Inferior parietal cortex (tissue), 1 donor: ENCODE data around the gene CCL1.

Source experiments
- DNase-seq: peaks from one replicate; pipeline ENCODE4 v3.0.0-alpha.2; 2016; ENCODE audit errors: extremely low spot score

The CCL1 gene

DNA sequence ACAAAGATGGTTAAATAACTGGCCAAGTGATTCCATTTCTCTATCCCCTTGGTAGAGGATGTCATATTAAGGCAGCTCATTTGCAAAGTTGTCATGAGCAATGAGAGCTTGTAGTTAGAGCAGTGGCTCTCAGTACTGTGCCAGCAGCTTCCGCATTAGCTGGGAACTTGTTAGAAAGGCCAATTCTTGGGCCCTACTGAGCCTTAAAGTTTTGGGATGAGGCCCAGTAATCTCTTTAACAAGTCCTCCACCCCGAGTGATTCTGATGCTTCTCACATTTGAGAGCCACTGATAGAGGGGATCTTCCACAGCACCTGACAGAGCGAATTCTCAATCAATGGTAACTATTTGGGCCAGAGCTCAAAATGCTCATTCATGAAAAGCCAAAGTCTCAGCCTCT is 20.2 kb upstream of the CCL1 start:
- DNase-seq, result no peak

DNA sequence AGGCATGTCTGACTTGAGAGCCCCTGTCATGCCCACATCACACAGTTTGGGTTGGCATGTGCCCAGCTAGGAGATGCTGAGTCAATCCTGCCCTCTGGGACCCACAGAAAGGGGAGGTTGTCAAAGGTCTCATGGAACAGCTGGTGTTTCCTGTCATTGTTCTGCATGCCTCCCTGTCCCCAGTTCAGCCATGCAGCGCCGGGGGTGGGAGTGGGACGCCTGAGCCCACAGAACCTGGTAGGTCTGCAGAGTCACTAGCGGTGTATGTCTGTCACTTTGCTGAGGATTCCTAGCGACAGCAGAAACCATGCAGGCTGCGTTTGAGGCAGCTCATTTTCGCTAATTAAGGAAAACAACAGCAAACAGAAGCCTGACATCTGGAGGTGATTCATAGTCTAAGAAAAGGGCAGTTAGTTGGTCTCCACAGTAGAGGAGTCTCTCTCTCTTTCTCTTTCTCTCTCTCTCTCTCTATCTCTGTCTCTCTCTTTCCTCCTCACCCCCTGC is 19.6 kb upstream of the CCL1 start:
- DNase-seq, result no peak

DNA sequence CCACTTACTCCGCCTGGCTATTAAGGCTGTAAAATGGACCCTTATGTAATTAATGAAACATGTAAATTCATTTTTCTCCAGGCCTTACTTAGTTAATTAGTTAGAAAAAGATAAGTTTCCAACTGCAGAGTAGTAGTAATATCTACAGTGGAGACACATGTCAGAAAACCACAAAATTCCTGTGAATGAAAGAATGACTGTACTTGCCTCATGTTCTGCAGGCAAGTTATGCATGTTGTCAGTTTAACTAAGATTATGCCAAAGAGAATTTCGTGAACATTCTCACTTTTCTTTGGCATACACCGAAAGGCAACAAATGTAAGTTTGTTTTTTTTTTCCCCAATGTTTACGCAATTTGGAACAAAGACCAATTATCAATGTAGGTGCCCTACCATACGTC is 16.8 kb upstream of the CCL1 start:
- no peak for DNase-seq

DNA sequence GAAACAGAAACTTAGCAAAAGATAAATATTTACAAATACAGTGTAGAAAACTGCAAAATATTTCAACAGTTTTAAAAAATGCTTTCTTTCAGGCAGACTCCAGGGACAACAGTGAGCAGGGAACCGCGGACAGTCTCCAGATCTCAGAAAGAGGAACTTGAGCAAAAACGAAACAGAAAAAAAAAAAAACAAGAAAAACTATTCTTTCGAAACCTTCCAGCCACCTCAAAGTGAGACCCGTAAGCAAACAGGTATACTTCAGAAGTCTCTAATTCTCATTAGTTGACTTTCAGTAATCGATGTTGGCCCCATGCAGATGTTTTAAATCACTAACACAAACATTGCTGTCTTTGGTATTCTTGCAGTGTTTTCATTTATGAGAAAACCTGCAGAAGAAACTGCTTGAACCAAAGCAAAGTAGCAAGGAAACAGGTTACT is 15.7 kb upstream of the CCL1 start:
- DNase-seq, result no peak

DNA sequence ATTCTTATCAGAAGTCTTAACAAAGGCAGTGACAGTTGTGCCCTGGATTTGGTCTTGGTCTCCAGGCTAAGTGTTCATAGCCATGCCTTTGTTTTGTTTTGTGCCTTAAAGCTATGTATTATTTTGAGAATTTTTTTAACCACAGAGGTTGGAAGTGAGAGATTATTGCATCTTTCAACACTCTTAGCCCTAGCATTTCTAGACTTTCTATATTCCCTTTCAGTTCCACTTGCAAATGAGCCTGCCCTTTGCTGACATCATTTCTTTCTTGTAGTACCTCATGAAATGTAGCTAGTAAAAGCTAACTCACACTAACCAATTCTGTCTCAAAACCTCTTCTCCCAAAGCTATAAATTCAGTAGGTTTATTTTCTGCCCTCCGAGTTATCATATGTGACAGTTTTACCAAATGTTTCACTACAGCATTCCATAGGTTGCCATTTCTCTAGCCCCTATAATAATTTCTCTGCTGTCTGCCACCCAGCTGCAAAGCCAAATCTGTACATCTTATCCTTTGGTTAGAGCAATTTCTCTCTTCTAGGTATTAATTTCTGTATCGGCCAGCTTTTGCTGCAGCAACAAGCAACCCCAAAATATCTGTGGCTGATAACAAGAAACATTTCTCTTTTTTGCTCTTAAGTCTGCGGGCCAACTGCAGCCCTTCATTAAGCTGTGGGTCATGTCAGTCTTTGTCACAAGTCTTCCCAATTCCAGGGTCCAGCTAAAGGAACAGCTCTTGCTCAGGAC is 14.2 kb upstream of the CCL1 start:
- no peak for DNase-seq

DNA sequence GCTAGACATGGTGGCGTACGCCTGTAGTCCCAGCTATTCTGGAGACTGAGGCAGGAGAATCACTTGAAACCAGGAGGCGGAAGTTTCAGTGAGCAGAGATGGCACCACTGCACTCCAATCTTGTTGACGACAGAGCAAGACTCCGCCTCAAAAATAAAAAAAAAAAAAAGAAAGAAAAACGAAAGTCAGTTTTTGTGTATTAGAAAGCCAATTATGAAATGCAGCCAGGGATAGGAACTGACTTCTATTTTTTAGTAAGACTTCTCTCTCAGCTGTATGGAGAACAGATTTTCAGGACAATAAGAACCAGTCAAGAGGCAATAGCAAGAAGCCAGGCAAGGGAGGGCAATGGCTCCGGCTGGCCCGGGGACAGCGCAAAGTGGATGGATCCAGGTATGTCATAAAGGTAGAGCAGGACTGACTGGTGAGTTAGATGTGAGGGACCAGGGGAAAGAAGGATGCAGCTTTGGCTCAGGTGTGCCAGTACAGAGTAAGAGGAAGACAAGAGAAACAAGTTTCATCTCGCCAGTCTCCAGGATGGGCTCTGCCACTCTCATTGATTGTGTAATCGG is 12.5 kb upstream of the CCL1 start:
- DNase-seq, result no peak

DNA sequence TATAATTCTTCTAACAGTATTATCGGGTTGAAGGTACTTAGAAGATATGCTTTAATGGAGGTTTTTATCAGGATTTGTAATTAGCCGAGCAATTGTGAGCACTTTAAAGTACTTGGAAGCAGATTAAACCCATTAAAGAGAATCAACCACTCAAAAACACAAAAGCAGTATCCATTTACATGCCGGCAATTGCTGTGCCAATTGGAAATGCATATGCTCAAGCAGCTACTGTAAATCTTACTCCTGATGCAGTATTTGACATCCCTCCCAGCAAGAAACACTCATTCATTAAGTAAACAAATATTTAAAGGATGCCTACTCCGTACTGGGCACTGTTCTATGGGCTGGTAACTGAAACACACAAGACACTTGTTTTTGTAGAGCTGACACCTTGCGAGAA is 11.4 kb upstream of the CCL1 start:
- no peak for DNase-seq

DNA sequence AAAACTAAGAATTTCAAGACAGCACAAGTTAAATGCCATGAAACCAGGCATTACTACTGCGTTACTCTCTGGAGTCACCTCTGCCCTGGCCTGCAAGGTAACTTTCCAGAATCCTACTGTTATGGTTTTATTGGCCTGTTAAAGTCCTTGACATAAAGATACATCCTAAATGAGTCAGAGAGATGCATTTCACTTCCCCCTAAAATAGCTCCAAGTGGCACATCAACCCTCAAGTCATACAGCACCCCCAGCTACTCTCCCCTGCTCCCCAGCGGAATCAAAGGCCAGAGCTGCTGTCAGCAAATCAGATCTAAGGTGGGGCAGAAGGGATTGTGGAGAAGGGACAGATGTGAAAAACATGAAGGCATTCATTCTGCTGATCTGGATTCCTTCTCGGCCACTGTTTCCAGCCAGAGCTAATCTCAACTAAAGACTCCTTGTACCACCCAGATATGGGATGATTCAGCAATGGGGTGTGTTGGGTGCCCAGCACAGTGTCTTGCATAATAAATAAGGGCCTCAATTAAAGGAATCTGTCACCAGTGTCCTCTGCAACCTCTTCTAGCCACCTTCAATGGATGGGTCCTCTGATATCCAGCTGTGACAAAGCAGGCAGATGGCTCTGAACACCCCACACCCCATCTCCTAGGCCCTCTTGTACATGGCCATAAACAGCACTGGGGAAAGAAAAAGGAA is 8.5 kb upstream of the CCL1 start:
- DNase-seq, result no peak

DNA sequence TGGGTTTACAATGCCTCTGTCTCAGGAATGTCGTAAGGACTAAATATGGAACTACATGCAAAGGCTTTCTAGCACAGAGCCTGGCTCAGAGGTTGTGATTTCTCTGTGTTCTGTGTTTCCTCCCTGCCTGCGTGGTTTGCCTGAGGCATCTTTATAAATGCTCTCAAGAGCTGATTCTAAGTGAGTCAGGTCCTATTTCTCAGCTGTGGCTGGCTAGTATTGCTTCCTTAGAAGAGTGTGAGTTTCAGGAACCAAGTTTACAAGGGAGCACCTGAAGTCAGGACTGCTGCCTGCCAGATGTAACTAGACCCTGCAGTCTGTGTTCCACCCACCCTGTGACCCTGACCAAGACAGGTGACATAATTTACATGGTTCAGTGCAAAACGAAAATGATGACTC is 8.0 kb upstream of the CCL1 start:
- DNase-seq, result no peak

DNA sequence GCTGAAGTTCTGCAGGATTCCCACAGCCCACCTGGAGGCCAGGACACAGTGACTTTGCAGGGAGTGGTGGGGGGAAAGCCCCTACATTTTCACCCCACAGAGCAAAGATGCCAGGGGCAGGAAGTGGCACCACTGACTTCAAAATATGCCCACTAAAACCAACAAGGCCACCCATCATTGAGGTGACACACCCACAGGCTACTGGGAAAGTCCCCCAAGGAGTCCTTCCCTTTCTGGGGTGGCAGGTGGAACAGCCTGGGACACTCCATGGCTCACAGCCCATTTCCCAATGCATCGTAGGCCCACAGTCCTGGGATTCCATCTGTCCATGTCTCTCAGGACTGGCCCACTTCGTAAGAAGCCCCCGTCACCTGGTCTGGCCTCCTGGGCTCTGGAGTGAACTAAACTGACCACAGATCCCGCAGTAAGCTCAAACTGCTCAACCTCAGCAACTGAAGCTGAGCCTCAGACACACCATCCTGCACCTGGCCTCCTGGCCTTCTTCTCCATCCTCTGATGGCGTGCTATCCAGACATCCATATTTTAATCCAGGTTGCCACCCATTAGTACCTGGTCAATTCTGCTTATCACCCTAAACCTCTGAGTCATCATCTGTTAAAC is 7.5 kb upstream of the CCL1 start:
- DNase-seq, result no peak

DNA sequence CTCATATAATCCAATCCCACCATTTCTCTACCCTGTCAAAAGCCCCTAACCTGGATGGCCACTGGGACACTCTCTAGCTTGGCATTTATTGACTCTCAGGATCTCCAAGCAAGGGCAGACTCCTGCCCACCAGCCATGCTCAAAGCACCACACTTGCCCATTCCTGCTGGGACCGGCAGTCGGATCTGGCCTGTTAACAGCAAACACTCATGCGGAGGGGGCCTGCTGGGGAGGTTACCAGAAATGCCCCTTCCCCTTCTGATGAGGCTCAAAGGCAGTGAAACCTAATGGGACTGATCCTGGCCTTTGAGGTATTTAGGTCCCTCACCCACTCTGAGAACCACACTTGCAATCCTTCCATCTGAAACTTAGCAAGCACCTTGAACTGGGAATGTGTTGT is 6.5 kb upstream of the CCL1 start:
- no peak for DNase-seq

DNA sequence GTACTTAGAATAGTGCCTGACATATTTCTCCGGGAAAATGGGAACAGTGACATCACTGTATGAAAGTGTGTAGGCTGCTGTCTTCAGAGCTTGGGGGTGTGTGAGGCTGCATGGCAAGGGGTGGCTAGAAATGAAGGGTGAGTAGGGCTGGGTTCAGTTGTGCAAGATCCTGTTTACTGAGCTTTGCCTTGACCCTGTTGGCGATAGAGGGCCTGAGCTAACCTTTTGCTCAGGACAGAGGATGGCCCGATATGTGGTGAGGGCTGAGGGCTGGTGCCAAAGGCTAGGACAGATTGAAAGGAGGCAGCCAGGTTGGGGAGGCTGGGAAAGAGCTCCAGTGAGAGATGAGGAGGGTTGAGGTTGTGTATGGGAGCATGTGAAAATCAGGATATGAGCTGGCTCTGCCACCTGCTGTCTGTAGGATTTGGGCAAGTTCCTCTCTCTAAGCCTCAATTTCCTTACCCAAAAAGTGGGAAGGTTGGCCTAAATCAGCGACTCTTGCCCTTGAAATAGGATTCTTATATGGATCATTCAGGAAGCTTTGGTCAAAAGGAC is 6.0 kb upstream of the CCL1 start:
- no peak for DNase-seq

DNA sequence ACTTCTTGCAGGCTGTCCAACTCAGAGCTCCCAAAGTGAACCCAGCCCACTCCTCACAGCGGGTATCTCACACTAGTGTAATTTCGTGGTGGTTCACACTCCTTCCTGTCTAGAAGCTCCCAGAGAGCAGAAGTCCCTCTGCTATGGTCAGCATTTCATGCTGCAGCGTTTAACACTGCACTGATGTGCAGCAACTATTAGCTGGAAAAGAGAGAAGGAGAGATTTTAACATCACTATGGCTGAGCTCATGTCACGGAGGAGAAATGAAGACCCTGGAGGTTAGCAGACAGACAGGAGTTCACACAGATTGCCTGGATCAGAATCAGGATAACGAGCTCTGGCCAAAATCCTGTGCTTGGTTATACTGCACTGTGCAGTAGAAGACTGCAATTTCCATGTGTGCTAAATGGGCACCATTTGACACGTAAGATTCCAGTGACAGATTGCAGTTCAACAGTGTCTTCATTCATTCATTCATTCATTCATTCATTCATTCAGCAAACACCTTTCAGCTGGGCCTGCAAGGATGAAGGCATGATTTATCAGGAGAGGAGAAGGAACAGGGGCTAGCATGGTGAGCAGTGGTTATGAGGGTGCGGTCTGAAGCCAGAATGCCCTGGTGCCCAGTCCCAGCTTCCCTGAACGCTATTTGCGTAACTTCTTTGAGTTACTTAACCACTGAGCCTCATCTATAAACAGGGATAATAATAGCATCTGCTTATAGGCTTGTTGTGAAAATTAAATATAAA is 5.3 kb upstream of the CCL1 start:
- DNase-seq, result no peak

DNA sequence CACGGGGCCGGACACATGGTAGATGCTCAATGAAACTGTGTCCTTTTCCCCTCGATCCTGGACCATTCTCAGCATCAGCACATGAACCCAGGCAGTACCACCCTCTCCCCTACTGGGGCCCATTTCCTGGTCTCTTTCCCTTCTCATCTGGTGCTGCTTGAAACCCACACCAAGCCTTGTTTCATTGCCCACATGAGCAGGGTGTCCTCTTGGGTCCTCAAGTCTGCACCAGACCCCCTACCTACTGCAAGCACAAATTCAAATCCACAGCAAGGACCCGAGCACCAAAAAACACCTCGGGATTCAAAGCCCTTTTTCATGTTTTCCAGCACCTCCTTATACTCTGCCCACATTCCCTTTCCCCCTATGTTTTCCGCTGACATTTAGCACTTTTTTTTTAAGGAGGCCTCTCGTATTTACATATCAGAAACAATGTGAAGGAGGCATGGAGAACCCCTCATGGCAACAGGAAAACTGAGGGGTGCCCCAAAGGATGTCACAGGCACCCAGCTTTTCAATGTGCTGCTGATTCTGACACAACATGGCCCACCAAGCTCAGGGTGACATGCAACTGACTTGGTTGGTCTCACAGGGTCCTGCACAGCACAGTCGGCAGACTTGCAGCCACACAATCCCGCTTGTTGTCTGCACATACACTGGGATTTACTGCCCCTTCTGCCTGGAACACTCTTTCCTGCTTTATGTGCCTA is 4.6 kb upstream of the CCL1 start:
- DNase-seq, result no peak

DNA sequence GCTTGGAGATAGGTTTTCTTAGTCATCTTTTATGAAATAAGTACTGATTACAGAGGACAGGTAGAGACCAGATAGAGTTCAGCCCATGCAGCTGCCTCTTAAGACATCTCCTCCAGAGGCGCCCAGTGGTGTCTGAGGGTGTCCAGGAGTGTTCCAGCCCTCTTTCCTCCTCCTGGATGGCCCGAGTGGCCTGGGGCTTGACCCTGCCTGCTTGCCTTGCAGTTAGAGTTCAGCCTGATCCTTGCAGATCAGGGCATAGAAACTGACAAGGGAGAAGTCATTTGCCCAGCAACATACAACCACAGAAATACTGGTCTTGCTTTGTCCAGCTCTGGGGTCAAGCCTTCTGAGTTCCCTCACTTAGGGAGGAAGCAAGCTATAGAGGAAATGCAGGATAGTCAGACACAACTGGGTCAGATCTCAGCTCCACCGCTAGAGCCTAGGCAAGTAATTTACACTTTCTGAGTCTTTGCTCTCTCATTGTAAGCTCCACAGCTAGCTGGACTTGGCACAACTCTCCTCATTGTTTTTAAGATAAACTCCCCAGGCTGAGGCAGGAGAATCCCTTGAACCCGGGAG is 3.6 kb upstream of the CCL1 start:
- no peak for DNase-seq

DNA sequence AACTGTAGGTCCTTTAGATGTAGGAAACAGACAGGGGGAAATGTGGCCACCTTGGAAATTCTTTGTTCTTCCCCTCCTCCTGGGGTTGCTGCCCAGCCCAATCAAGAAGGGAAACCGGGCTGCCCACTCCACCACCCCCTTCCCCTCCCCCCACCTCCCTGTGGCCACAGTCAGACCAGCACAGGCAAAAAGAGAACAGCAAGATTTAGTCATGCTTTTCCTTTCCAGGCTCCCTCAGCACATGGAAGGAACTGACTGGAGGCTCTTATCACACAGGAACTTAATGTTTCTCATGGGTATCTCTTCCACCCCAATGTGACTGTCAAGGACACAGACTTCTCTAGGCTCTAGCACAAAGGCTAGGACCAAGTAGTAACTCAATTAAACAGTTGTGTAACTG is 3.0 kb upstream of the CCL1 start:
- no peak for DNase-seq

DNA sequence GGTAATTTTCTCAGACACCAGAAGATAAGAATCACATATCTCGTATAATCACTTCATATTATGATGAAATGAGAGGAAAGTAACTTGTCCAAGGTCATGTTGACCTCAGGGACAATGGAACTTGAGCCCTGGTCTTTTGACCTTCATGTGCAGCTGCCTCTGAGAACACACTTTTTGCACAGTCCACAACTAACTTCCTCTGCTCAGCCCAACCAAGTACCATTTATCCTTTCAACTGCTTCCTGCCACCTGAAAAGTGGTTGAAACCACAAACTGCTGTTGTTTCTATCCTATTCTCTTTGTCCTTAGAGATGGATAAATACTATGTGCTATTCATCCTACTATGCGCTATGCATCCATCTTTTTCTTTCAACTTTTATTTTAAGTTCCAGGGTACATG is 2.3 kb upstream of the CCL1 start:
- DNase-seq, result no peak

DNA sequence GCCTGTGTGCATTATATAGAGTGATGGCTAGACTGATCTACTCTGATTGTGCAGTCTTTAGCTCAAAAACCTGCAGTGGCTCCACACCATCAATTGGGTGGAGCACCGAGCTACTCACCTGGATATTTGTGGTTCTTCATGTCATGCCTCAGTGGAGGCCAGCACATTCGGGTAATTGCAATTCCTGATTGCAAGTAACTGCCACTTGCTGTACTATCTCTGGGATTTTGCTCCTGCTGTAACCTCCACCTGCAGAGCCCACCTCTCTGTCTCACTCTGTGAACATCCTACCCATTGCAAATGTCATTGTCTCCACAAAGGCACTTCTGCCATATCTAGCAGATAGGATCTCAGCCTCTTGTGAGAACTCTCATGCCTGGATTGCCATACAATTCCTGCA is 1.7 kb upstream of the CCL1 start:
- no peak for DNase-seq

DNA sequence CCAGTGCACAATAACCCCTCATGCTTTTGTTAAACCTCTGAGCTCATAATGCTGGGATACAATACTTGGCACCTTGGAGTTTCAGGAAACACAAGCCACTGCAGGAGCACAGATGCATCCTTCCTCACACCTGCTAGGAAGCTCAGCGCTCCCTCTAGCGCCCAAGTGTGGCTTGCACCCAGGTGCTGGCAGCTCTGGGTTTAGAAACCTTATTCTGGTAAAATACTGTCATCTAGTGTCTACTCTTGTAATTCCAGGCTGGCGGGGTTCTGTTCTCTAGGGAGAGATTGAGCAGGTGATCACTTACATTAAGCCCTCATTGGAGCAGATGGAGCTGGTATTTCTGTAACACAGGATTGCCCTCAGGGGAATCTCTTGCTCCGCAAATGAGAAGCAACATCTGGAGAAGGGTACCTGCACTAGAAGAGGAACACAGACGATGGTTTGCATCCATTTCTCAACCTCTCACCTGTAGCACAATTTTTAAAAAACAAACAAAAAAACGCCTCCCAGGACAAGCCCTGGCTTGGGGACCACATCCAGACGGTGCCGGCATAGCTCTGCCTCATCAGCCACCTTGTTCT is 1.5 kb downstream of the CCL1 start:
- DNase-seq, result peak; percentile 71

DNA sequence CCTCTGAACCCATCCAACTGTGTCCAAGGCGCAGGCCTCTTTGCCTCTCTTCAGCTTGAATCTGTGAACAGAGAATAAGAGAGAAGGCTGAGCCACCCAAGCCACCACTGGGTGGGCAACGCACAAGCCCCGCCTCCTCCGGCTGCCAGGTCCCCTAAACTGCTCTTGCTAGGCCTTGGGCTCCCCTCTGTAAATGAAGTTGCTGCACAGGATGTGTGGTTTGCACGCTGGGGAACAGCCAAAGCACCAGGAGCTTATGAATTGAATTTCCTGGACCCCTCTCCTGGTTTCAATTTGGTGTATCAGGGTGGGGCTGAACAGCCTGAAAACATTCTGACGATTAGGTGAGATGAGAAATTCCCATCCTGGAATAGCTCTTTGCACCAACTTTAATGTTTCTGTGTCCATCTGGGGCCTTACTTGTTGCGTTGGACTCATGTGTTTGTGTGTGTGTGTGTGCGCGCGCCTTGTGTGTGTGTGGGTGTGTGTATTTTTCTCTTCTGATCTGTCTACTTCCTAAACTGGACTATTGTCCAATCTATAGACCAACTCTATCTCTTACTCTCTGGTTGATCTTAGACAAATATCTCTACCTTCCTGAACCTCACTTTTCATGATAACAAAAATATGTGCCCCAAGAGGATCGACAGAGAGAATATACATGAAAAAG is 2.3 kb downstream of the CCL1 start:
- DNase-seq, result no peak
